GM19397 (cell line): ENCODE measurements around the gene DMRT3.

Experiments used
- ATAC-seq: cut with Tn5 transposase; IDR thresholded peaks from one replicate; pipeline ENCODE4 v1.9.1; 2021; ENCODE audit warnings: mild to moderate bottlenecking, moderate library complexity; ENCODE audit not compliant: unreplicated experiment

DMRT3 gene

GRCh38 chr9:976258-976942 lies at the start of gene DMRT3:
Gene DMRT3, plus strand, starts transcription at chr9:976655. Its CDS starts 347 bp downstream, at chr9:977002.
- ATAC-seq: no peak

GRCh38 chr9:926976-927375 lies 49.5 kb upstream of the DMRT3 start:
- no peak for ATAC-seq

DNA sequence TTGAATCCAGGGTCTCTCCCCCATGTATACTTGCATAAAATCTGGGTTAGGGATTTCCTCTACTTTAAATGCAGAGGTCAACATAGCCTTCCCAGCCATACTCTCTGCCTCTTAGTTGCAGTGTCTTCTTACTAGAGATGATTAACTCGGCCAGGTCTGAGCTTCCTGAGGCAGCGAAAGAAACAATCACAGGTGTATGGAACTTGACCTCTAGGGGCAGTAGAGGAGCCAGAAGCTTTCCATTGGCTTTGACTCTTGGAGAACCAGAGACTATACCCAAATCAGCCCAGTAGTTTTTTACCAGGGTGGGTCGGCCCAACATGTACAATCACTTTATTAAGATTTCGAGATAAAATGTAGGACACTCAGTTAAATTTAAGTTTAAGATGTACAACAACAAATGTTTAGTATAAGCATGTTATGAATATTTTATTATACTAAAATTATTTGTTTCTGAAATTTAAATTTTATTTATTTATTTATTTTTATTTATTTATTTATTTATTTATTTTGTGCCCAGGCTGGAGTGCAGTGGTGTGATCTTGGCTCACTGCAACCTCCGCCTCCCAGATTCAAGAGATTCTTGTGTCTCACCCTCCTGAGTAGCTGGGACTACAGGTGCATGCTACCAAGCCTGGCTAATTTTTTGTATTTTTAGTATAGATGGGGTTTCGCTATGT lies 48.0 kb upstream of the DMRT3 start:
- no peak for ATAC-seq

- ATAC-seq: no peak
Observed at GRCh38 chr9:929719-930118, 46.7 kb upstream of the DMRT3 start.

DNA sequence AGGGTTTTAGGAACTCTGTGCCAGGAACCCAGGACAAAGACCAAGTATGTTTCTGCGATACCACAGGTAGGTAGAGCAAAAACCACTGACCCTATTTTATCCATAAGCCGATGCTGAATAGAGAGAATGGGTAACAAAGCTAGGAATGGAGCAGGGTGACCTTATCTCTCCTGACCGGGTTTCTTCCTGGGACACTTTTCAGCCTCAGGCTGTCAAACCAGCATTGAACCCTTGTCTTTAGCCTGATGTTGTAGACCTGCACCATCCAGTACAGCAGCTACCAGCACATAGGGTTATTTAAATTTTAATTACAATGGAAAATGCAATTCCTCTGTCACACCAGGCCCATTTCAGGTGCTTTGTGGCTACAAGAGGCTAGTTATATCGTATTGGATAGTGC lies 43.1 kb upstream of the DMRT3 start:
- ATAC-seq: no peak

GRCh38 chr9:935348-935965 lies 41.0 kb upstream of the DMRT3 start:
- ATAC-seq: no peak

- ATAC-seq: no peak
Observed at GRCh38 chr9:942805-943580, 33.5 kb upstream of the DMRT3 start.

GRCh38 chr9:947985-948384 lies 28.5 kb upstream of the DMRT3 start:
- no peak for ATAC-seq

DNA sequence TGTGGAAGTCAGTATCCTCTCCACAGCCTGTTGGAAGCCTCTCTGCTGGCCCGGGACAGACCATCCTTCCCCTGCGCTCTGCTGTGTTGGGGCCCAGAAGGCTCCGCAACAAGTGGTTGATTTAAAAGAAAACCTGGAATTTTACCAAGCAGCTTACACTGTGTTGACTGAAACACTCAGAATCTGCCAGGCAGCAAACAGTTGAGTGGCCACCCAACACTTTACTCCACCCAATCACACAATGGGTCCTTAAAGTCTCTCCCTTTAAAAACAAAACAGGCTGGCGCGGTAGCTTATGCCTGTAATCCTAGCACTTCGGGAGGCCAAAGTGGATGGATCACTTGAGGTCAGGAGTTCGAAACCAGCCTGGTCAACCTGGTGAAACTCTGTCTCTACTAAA lies 28.0 kb upstream of the DMRT3 start:
- ATAC-seq: no peak

DNA sequence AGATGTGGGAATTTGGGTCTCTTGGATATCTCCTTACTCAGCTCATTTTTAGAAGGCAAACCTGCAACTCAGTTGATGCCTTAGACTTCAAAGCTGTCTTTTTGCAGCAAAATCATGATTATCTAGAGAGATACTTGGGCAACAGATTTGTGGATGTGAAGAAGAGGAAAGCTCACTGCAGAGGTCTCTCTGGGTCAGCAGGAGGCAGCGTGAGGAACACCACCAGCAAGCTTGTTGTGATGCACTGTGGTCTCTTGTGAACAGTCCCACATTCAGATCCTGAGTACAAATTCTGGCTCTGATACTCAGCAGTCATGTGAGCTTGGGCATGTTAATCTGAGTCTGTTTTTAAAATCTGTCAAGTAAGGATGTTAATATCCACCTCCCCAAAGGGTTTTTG lies 26.3 kb upstream of the DMRT3 start:
- no peak for ATAC-seq

GRCh38 chr9:952546-952945 lies 23.9 kb upstream of the DMRT3 start:
- ATAC-seq: no peak

GRCh38 chr9:959105-959504 lies 17.4 kb upstream of the DMRT3 start:
- ATAC-seq: no peak

- no peak for ATAC-seq
Observed at GRCh38 chr9:959914-960313, 16.5 kb upstream of the DMRT3 start.

DNA sequence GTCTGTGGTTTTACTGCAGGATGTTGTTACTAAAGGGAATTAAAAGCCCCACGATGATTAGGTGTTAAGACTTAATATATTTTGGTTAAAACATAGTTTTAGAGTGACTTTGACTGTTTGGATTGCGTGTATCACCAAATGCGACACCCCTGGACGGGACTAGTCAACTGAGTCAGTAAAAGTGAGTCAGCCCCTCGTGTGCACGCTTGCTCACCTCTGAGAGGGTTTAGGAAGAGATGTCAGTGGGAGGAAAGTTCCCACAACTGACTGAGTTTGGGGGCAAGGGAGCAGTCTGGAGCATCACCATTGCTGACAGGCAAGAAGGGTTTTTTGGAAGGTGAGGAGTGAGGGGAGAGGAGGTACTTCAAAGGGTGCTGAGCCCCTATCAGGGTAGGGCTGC lies 14.4 kb upstream of the DMRT3 start:
- no peak for ATAC-seq

GRCh38 chr9:965497-965896 lies 11.0 kb upstream of the DMRT3 start:
- no peak for ATAC-seq

GRCh38 chr9:966870-967269 lies 9.6 kb upstream of the DMRT3 start:
- no peak for ATAC-seq

DNA sequence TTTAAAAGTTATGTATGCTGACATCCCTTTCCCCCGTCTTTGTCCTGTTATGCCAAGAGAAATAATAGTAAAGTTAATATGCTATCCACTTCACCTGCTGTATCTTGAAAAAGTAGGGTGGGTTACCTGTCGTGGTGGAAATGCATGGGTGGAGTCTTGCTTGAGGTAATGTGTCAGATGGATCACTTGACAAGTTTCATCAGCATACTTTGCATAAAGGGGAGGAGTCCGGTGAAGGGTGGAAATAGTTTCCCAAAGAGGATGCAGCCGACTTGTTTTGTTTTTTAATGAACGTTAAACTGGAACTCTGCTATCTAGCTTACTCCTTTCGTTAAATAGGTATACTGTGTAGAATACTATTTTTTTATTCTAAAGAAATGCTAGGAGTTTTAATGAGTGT lies 9.0 kb upstream of the DMRT3 start:
- ATAC-seq: no peak

DNA sequence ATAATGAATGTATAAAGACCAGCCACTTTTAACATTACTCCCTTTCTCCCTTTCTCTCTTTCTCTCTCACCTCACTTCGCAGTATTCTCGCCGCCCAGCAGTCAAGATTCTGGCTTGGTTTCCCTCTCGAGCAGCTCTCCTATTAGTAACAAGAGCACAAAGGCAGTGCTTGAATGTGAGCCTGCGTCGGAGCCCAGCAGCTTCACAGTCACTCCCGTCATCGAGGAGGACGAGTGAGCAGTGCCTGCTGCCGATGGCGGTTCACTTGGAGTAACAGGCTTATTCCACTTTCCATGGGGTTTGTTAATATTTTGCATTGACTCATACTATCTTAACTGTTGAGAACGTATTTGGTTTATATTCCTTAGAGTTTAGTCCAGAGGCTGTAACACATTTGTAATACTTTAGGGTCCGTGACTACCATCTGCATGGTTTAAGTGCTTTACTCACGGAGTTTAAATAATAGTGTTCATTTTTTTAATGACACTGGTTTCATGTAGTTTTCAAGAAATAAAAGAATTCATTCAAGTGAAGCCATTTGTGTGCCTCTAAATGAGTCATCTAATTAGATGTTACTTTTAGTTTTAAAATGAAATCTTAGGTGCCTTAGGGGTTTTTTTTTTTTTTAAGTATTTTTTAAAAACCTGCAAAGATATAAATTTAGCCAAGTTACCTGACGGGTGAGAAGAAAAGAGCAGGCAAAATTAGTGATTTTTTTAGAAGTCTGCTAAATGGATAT lies 8.4 kb upstream of the DMRT3 start:
- ATAC-seq: no peak

- ATAC-seq: no peak
Observed at GRCh38 chr9:969310-970150, 6.9 kb upstream of the DMRT3 start.
